PC-9 (cell line): Measurements from ENCODE around the gene PGA3. TPM values are rescaled to one million over a fixed set of nuclear protein-coding genes. Genes with fewer than 3 reads are reported as not detected.

Experiments used
- BruUV-seq: library from RNA; stranded (reverse); fragments of 400-500 nt; replicated peaks from 2 replicates; lab custom pipeline; 2021; lab: Mats Ljungman, UMichigan
- CTCF ChIA-PET: fragments of 300-600 bp; sonication (Branson Sonifier 250); formaldehyde crosslinking; loops from one replicate; lab custom pipeline; 2022; ENCODE audit warnings: antibody characterized with exemption; lab: Charles Lee
- POLR2A ChIA-PET: fragments of 300-600 bp; sonication (Branson Sonifier 250); formaldehyde crosslinking; loops from one replicate; lab custom pipeline; 2022; ENCODE audit warnings: antibody characterized with exemption; ENCODE audit not compliant: unreplicated experiment; lab: Charles Lee
- DNase-seq, 2 experiments: peaks; one replicate each; pipeline versions ENCODE4 v3.0.0 to v3.0.0-alpha.2; 2015 to 2022; ENCODE audit warnings: mixed read lengths in 1 of 2
- H2AFZ ChIP-seq: fragments of 200-600 bp; sonication (generic); 2 replicates; pipeline ENCODE4 v1.8.1; 2017; ENCODE audit warnings: antibody characterized with exemption
- H3F3A ChIP-seq: fragments of 200-600 bp; sonication (generic); 2 replicates; pipeline ENCODE4 v1.8.1; 2017; ENCODE audit warnings: antibody characterized with exemption, mild to moderate bottlenecking, low read depth; ENCODE audit not compliant: insufficient read depth
- H3K27ac ChIP-seq: fragments of 200-600 bp; sonication (generic); 2 replicates; pipeline ENCODE4 v1.6.1; 2016; ENCODE audit warnings: mixed run types
- H3K27me3 ChIP-seq: fragments of 200-600 bp; sonication (generic); 2 replicates; pipeline ENCODE4 v1.6.1; 2016; ENCODE audit warnings: low read depth, mixed run types; ENCODE audit not compliant: insufficient read depth
- H3K36me3 ChIP-seq: fragments of 200-600 bp; sonication (generic); 2 replicates; pipeline ENCODE4 v1.6.1; 2016; ENCODE audit warnings: low read depth, mixed run types
- H3K4me1 ChIP-seq: fragments of 200-600 bp; sonication (generic); replicated peaks from 2 replicates; pipeline ENCODE4 v1.6.1; 2016; ENCODE audit warnings: mixed run types; ENCODE audit not compliant: insufficient read depth
- H3K4me2 ChIP-seq: fragments of 200-600 bp; sonication (generic); 2 replicates; pipeline ENCODE4 v1.6.1; 2017; ENCODE audit warnings: mixed run types
- H3K4me3 ChIP-seq: fragments of 200-600 bp; sonication (generic); 2 replicates; pipeline ENCODE4 v1.6.1; 2016; ENCODE audit warnings: mixed run types
- H3K79me2 ChIP-seq: fragments of 200-600 bp; sonication (generic); 2 replicates; pipeline ENCODE4 v1.6.1; 2017; ENCODE audit warnings: low read depth, mixed run types
- H3K9me2 ChIP-seq: fragments of 200-600 bp; sonication (generic); 2 replicates; pipeline ENCODE4 v1.8.1; 2017; ENCODE audit warnings: mild to moderate bottlenecking; ENCODE audit not compliant: insufficient read depth
- H3K9me3 ChIP-seq: fragments of 200-600 bp; sonication (generic); 2 replicates; pipeline ENCODE4 v1.8.1; 2016; ENCODE audit warnings: low read depth; ENCODE audit not compliant: insufficient read depth
- H4K20me1 ChIP-seq: fragments of 200-600 bp; sonication (generic); 2 replicates; pipeline ENCODE4 v1.8.1; 2017; ENCODE audit not compliant: insufficient read depth
- EZH2 ChIP-seq: fragments of 200-600 bp; sonication (generic); IDR thresholded peaks from 2 replicates; pipeline ENCODE4 v1.8.0; 2017; ENCODE audit warnings: antibody characterized with exemption, low read depth
- intact Hi-C: fragments of 100-400 bp; cut with micrococcal nuclease; formaldehyde crosslinking; loops from one replicate; pipeline ENCODE4 v1.10.0; 2022; ENCODE audit not compliant: unreplicated experiment
- total RNA-seq: library from RNA; stranded (reverse); gene quantifications from 2 replicates; pipeline ENCODE4 v1.2.3, GENCODE V29; 2021
- TF ChIP-seq, protein P1 (sequence below): fragments of 200-600 bp; sonication (generic); conservative IDR thresholded peaks from 2 replicates; pipeline ENCODE4 v1.6.1; 2017; ENCODE audit warnings: mixed run types, antibody characterized with exemption, mild to moderate bottlenecking, moderate library complexity

The PGA3 gene
- total RNA-seq, 1 experiment from 2014 or later, result not detected

DNA sequence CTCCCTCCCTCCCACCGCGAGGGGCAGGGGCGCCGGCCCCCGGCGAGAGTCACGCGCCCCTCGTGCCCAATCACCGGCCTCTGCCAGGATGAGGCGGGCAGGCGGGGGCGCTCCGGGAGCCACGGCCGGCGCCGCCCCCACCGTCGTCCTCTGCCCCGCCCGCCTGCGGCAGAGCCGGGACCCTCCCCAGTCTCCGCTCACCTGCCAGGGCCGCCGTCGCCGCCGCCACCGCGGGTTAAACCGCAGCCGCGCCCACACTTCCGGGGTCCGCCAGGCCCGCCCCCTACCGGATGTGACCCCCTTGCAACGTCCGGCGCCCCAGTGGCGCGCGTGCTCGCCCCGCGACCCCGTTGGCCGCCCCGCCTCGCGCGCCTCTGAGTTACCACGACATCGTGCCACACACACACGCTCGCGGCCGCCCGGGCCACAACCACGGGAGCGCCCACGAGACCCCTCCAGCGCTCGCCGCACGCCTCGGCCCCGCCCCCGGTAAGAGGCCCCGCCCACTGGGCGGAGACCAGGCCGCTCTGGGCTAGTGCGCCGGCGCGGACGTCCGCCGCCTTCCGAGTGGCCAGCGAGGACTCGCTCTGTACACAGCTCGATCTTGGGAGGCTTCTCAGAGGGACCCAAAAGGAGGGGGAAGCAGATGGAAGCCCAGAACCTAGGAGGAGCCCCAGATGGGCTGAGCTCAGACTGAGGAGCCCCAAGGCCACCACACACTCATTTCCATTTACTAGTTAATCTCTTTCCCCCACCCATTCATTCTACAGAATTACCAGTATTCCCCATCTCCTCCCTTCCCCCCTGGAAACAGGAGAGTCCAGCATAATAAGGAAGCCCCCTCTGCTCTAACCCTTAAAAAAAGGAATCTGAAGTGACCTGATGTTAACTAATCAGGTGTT lies 41.9 kb upstream of the PGA3 start, which contains the start of gene VPS37C:
Gene VPS37C (minus strand): TSS at position 237 of the 902 bp plus-strand sequence. CDS start 22,597 bp downstream, outside the sequence.
- no peaks in the 10 kb centered on the region for H4K20me1 ChIP-seq
- BruUV-seq, result no TSS peak
- H3K4me2 ChIP-seq, result peak within 1 kb of the TSS; percentile 94
- CTCF ChIA-PET, result interaction anchor here (0.5 to 0.6 kb wide), 2 partner anchors 100 to 174 kb away, joined by 3 to 10 read pairs; no protein-coding TSS in a partner anchor
- no peaks in the 10 kb centered on the region for H3K9me2 ChIP-seq
- H3K9me3 ChIP-seq, result peaks cover 6% of the 10 kb centered on the region; the same call in 1 of the 2 replicates
- H3K79me2 ChIP-seq, result peaks cover 32% of the 10 kb centered on the region
- H3K27me3 ChIP-seq, result no peaks in the 10 kb centered on the region
- TF ChIP-seq, protein P1, sequence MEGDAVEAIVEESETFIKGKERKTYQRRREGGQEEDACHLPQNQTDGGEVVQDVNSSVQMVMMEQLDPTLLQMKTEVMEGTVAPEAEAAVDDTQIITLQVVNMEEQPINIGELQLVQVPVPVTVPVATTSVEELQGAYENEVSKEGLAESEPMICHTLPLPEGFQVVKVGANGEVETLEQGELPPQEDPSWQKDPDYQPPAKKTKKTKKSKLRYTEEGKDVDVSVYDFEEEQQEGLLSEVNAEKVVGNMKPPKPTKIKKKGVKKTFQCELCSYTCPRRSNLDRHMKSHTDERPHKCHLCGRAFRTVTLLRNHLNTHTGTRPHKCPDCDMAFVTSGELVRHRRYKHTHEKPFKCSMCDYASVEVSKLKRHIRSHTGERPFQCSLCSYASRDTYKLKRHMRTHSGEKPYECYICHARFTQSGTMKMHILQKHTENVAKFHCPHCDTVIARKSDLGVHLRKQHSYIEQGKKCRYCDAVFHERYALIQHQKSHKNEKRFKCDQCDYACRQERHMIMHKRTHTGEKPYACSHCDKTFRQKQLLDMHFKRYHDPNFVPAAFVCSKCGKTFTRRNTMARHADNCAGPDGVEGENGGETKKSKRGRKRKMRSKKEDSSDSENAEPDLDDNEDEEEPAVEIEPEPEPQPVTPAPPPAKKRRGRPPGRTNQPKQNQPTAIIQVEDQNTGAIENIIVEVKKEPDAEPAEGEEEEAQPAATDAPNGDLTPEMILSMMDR, result no peak; the same call in 1 of the 2 replicates
- TF ChIP-seq EZH2, result no peak
- H2AFZ ChIP-seq, result peak within 1 kb of the TSS; percentile 61
- intact Hi-C loops, result loop anchor here (5.0 kb wide), 1 partner anchor 84 kb away; no protein-coding TSS in a partner anchor
- H3K4me3 ChIP-seq, result peak within 1 kb of the TSS; percentile 66
- peaks cover 52% of the 10 kb centered on the region for H3F3A ChIP-seq
- peak; percentile 76 to 96 for DNase-seq
- H3K36me3 ChIP-seq, result peaks cover 13% of the 10 kb centered on the region
- H3K27ac ChIP-seq, result peak within 1 kb of the TSS; percentile 81
- POLR2A ChIA-PET, result interaction anchor here (0.6 kb wide), 3 partner anchors 199 to 256 kb away, joined by 3 to 4 read pairs (median 4); no protein-coding TSS in a partner anchor
- peaks cover 67% of the 10 kb centered on the region for H3K4me1 ChIP-seq

DNA sequence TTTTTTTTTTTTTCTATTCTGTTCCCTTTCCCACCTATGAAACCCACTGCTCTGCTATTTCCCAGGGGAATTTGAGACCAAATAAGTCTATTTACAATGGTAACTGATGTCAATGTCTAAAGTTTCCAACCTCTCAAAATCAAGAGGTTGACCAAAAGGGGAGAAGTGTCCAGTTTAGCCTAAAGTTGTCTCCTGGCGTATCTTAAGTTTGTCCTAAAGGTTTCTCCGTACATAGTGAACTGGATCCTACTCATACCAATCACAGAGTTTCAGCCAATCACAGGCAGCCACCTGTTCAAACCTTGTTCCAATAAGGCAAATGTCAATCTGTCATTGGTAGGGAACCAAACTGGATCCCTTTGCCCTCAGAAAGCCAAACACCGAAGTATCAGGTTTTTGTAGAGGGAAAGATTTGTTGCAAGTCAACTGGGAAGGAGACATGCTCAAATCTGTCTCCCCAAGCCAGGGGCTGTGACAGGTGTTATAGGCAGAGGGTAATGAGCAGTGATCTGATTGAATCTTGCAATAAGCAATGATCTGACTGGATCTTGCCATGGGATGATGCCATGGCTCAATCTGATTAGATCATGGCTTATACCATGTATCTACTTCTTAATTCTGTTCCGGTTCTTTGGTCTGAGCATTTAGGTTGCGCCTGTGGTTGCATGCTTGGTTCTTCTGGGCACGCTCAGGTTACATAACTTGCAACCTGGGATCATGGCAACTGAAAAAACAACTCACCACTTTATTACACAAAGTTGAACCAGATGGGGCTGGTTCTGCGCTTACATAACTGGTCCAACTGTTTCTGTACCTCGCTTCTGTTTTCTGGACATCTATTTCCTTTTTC lies 41.0 kb upstream of the PGA3 start:
- no peaks in the 10 kb centered on the region for H3K9me3 ChIP-seq
- peak overlapping the region; percentile 81 for H3K27ac ChIP-seq
- peak overlapping the region; percentile 66 for H3K4me3 ChIP-seq
- peak overlapping the region; percentile 61 for H2AFZ ChIP-seq
- intact Hi-C loops, result loop anchor here (5.0 kb wide), 1 partner anchor 85 kb away; no protein-coding TSS in a partner anchor
- H3K79me2 ChIP-seq, result peaks cover 23% of the 10 kb centered on the region
- H3K4me2 ChIP-seq, result peak overlapping the region; percentile 94
- peaks cover 47% of the 10 kb centered on the region for H3F3A ChIP-seq
- CTCF ChIA-PET, result interaction anchor here (0.6 kb wide), 1 partner anchor 174 kb away, joined by 3 read pairs; no protein-coding TSS in a partner anchor
- no peaks in the 10 kb centered on the region for H3K9me2 ChIP-seq
- H3K36me3 ChIP-seq, result peaks cover 4% of the 10 kb centered on the region; the same call in 1 of the 2 replicates
- POLR2A ChIA-PET, result interaction anchor here (0.6 kb wide), 2 partner anchors 200 to 229 kb away, joined by 3 to 4 read pairs; no protein-coding TSS in a partner anchor
- no peaks in the 10 kb centered on the region for H3K27me3 ChIP-seq
- TF ChIP-seq EZH2, result no peak
- TF ChIP-seq, protein P1, result no peak
- peaks cover 58% of the 10 kb centered on the region for H3K4me1 ChIP-seq
- no peaks in the 10 kb centered on the region for H4K20me1 ChIP-seq
- peak in 1 of 2 experiments; percentile 77 for DNase-seq
- BruUV-seq, result TSS peak; percentile 90

DNA sequence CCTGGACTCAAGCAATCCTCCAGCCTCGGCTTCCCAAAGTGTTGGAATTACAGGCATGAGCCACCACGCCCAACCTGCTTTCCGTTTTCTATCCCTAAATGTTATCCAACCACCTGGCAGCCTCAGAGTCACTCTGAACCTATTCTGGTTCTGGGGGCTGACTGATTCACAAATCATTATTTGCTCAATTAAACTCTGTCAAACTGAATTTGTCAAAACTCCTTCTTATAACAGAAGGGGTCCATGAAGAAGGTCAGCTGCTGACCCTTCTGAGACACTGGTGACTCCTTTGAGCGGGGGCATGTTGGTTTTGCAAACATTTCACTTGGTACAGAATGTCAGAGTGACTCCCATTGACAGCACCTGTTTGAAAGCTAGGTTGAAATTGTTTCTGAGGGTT lies 40.3 kb upstream of the PGA3 start:
- Histone ChIP-seq H2AFZ (no peak overlapping the region), H3K36me3 (no peaks in the 10 kb centered on the region), H3K4me2 (no peak overlapping the region), H3F3A (peaks cover 40% of the 10 kb centered on the region), H3K79me2 (peaks cover 16% of the 10 kb centered on the region), H3K4me1 (peaks cover 51% of the 10 kb centered on the region), H3K9me2 (no peaks in the 10 kb centered on the region), H3K4me3 (no peak overlapping the region), H3K27ac (no peak overlapping the region), H3K9me3 (no peaks in the 10 kb centered on the region), H4K20me1 (no peaks in the 10 kb centered on the region), H3K27me3 (no peaks in the 10 kb centered on the region)
- no TSS peak for BruUV-seq
- CTCF ChIA-PET, result no interaction called here
- no peak for DNase-seq
- no peak for TF ChIP-seq EZH2
- POLR2A ChIA-PET, result no interaction called here
- intact Hi-C loops, result loop anchor here (5.0 kb wide), 1 partner anchor 86 kb away; no protein-coding TSS in a partner anchor
